ENCODE measurements around the gene PRAMEF2.
"Not testable (repeated sequence)": the region's sequence is repeated elsewhere in the genome, so short reads cannot be mapped to it uniquely, and the experiment has no call there.

GRCh38 chr1:12878453-12878852 lies 21.6 kb downstream of the PRAMEF2 start:
- TF ChIP-seq PKNOX1 (IDR thresholded peaks at IDR 0.05); FOXM1 (IDR thresholded peaks at IDR 0.05; ENCODE audit: borderline replicate concordance); TARDBP (IDR thresholded peaks at IDR 0.05); ARNT (IDR thresholded peaks at IDR 0.05); BHLHE40 (IDR thresholded peaks at IDR 0.05; ENCODE audit: borderline replicate concordance); ELF4 (IDR thresholded peaks at IDR 0.05); SP1 (IDR thresholded peaks at IDR 0.05); LEF1 (IDR thresholded peaks at IDR 0.05; ENCODE audit: borderline replicate concordance); NFRKB (IDR thresholded peaks at IDR 0.05); FOXA1 (IDR thresholded peaks at IDR 0.05); L3MBTL2 (conservative IDR thresholded peaks at IDR 0.05); CTBP1 (IDR thresholded peaks at IDR 0.05; ENCODE audit: borderline replicate concordance); SUZ12 (IDR thresholded peaks at IDR 0.05); ZNF384 (IDR thresholded peaks at IDR 0.05): not testable (repeated sequence)
